Heart left ventricle (tissue), 16 donors: ENCODE results near the gene ALDOB. TPM values are rescaled to one million over a fixed set of nuclear protein-coding genes. Genes with fewer than 3 reads are reported as not detected.

Experiments
- ATAC-seq, 4 donors: fragments of 200-7000 bp; cut with Tn5 transposase; one replicate each; pipeline ENCODE4 v1.9.1; 2020 to 2022; ENCODE audit warnings: moderate library complexity in 4 of 4, mild to moderate bottlenecking in 3 of 4, moderate number of reproducible peaks in 1 of 4
- DNase-seq, 5 donors: peaks; one replicate each; pipeline ENCODE4 v3.0.0-alpha.2; 2020
- H3K27ac ChIP-seq, 12 donors: fragments of 200-600 bp; sonication (generic) in 4 of 12; one replicate each; pipeline versions ENCODE4 v1.5.0 to v1.8.0; 2016 to 2022; ENCODE audit warnings: mild to moderate bottlenecking in 2 of 12
- H3K27me3 ChIP-seq, 9 donors: fragments of 200-600 bp; sonication (generic) in 2 of 9; one replicate each; pipeline versions ENCODE4 v1.5.1 to v1.8.0; 2016 to 2022; ENCODE audit warnings: mild to moderate bottlenecking in 3 of 9
- H3K36me3 ChIP-seq, 9 donors: fragments of 200-600 bp; sonication (generic) in 2 of 9; one replicate each; pipeline versions ENCODE4 v1.5.0 to v1.8.0; 2018 to 2022; ENCODE audit warnings: mild to moderate bottlenecking in 2 of 9
- H3K4me1 ChIP-seq, 12 donors: fragments of 200-600 bp; sonication (generic) in 4 of 12; one replicate each; pipeline versions ENCODE4 v1.5.0 to v1.8.0; 2016 to 2022; ENCODE audit warnings: mild to moderate bottlenecking in 3 of 12
- H3K4me3 ChIP-seq, 12 donors: fragments of 200-600 bp; sonication (generic) in 4 of 12; one replicate each; pipeline versions ENCODE4 v1.5.0 to v1.8.0; 2017 to 2022; ENCODE audit warnings: mild to moderate bottlenecking in 9 of 12, moderate library complexity in 4 of 12
- H3K9me3 ChIP-seq, 12 donors: fragments of 200-600 bp; sonication (generic) in 4 of 12; one replicate each; pipeline versions ENCODE4 v1.5.0 to v1.8.0; 2016 to 2022; ENCODE audit warnings: mild to moderate bottlenecking in 1 of 12
- POLR2A ChIP-seq, 2 donors: fragments of 450-650 bp; IDR thresholded peaks; one replicate each; pipeline ENCODE4 v1.6.1; 2017; ENCODE audit warnings: antibody characterized with exemption in 2 of 2, mild to moderate bottlenecking in 2 of 2, moderate library complexity in 2 of 2
- WGBS, 4 donors: extraction: QIAGEN DNeasy Blood & Tissue Kit in 2 of 4; methylation state at CpG; one replicate each; pipeline versions ENCODE4 v1.1.5 to v1.1.7; 2013 to 2018; 5-methylcytosine and 5-hydroxymethylcytosine counted together
- intact Hi-C, 10 donors: fragments of 100-400 bp; cut with DNase I; formaldehyde crosslinking; loops; one replicate each; pipeline versions ENCODE4 v1.11.1 to v1.14.2; 2022
- polyA plus RNA-seq, 2 donors: library from polyadenylated mRNA; stranded (reverse); fragments of 200-250 nt; gene quantifications; one replicate each; pipeline ENCODE4 v1.2.3, GENCODE V29; 2013
- total RNA-seq, 9 donors: library from RNA; depleted of rRNA in 2 of 9; stranded (reverse); fragments of >200 nt in 2 of 9; fragmentation: NEBNext Ultra II Directional in 3 of 9; extraction: Animal tissue kit (Norgen Biotek cat#: 25700) in 3 of 9; gene quantifications; one replicate each; pipeline versions ENCODE4 v1.1.0 to v1.2.4, GENCODE V29; 2016 to 2023
- TF ChIP-seq, protein P1 (sequence below), 12 donors: fragments of 200-600 bp; sonication (generic) in 4 of 12; IDR thresholded peaks; one replicate each; pipeline versions ENCODE4 v1.5.0 to v1.8.0; 2018 to 2022; ENCODE audit warnings: antibody characterized with exemption in 12 of 12, mild to moderate bottlenecking in 5 of 12
- donor health status: ischemic (EF 13 %, LVEDD 7.1; RV severe dilation, severe dysfunction).
- donor health status: healthy with polysubstance abuse.
- donor health status: DM: no; HTN: yes; CAD: no.
- donor health status: DM: no; HTN: no; CAD: no.
- donor health status: ischemic (EF 25% LVEDD 6.9; RV normal size, moderate dysfunction).
- donor health status: ischemic (EF 25% LVEDD 5.7; RV mildly dilated, moderate dysfunction).
- donor health status: healthy.
- donor health status: DM: yes; HTN: yes; CAD: no.
- donor health status: ischemic (EF 35%, LVEDD 5.7; RV mildly dilated, moderate dysfunction).
- donor health status: nonischemic (EF 11% LVEDD 7.7; RV severe dilation, severe dysfunction).
- donor health status: DM: yes; HTN: yes; CAD: no.
- donor health status: PGD.
- donor health status: ischemic (EF 29% LVEDD 5.4; RV normal size, mild dysfunction).
- donor health status: nonischemic (EF 23%, LVEDD 6.1; RV moderate dilation, normal function).

ALDOB gene
- total and polyA plus RNA-seq, 11 donors: 0.15 to 1.8 (median 0.46) TPM; not detected in 3

DNA sequence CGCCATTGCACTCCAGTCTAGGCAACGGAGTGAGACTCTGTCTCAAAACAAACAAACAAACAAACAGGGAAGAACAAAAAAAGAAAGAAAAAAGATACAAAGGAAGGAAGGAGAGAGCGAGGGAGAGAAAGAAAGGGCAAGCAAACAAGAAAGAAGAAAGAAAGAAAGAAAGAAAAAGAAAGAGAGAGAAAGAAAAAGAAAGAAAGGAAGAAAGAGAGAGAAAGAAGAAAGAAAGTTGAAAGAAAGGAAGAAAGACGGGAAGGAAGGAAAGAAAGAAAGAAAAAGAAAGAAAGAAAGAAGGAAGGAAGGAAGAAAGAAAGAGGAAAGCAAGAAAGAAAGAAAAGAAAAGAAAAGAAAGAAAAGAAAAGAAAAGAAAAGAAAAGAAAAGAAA, 13.1 kb upstream of the ALDOB start:
- no peak for TF ChIP-seq POLR2A (IDR thresholded peaks at IDR 0.05)
- Histone ChIP-seq H3K4me1 (peaks cover 0 to 16% (median 0%) of the 10 kb centered on the region in 12 donors), H3K9me3 (no peaks in the 10 kb centered on the region), H3K36me3 (no peaks in the 10 kb centered on the region), H3K27me3 (peaks cover 0 to 16% (median 0%) of the 10 kb centered on the region in 9 donors), H3K27ac (peak overlapping the region in 4 of 12 donors; percentile 63 to 81 (median 74)), H3K4me3 (peak overlapping the region in 9 of 12 donors; percentile 55 to 78 (median 61))
- ATAC-seq (no peak), DNase-seq (no peak)
- 58 to 71% (median 61%) methylated on average over 4 of the region's 4 CpGs for WGBS, 4 donors
- intact Hi-C loops: loop anchor here in 5 of 10 donors (2.0 to 10.0 kb wide), 3 partner anchors 50 to 54 kb away; partner anchors contain the start of genes MRPL50 (in 5 of the 5) and ZNF189 (in 5 of the 5)

DNA sequence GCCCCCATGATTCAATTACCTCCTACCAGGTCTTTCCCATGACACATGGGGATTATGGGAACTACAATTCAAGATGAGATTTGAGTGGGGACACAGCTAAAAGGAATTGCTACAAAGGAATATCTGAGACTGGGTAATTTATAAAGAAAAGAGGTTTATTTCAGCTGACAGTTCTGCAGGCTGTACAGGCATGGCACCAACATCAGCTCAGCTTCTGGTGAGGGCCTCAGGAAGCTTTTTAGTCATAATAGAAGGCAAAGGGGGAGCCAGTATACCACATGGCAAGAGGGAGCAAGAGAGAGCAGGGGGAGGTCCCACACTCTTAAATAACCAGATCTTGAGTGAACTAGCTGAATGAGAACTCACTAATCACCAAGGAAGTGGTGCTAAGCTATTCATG, 11.2 kb upstream of the ALDOB start:
- no peaks in the 10 kb centered on the region for H3K36me3 ChIP-seq
- DNase-seq: no peak
- no peak overlapping the region for H3K4me3 ChIP-seq
- H3K27ac ChIP-seq: no peak overlapping the region
- peaks cover 0 to 24% (median 1%) of the 10 kb centered on the region in 12 donors for H3K4me1 ChIP-seq
- TF ChIP-seq, protein P1, sequence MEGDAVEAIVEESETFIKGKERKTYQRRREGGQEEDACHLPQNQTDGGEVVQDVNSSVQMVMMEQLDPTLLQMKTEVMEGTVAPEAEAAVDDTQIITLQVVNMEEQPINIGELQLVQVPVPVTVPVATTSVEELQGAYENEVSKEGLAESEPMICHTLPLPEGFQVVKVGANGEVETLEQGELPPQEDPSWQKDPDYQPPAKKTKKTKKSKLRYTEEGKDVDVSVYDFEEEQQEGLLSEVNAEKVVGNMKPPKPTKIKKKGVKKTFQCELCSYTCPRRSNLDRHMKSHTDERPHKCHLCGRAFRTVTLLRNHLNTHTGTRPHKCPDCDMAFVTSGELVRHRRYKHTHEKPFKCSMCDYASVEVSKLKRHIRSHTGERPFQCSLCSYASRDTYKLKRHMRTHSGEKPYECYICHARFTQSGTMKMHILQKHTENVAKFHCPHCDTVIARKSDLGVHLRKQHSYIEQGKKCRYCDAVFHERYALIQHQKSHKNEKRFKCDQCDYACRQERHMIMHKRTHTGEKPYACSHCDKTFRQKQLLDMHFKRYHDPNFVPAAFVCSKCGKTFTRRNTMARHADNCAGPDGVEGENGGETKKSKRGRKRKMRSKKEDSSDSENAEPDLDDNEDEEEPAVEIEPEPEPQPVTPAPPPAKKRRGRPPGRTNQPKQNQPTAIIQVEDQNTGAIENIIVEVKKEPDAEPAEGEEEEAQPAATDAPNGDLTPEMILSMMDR (IDR thresholded peaks at IDR 0.05): no peak
- TF ChIP-seq POLR2A (IDR thresholded peaks at IDR 0.05): no peak
- intact Hi-C loops: loop anchor here in 3 of 10 donors (5.0 to 10.0 kb wide), 2 partner anchors 49 to 52 kb away; partner anchors contain the start of genes MRPL50 (in 3 of the 3) and ZNF189 (in 3 of the 3)
- ATAC-seq: no peak
- no peaks in the 10 kb centered on the region for H3K9me3 ChIP-seq
- peaks cover 0 to 16% (median 0%) of the 10 kb centered on the region in 9 donors for H3K27me3 ChIP-seq

DNA sequence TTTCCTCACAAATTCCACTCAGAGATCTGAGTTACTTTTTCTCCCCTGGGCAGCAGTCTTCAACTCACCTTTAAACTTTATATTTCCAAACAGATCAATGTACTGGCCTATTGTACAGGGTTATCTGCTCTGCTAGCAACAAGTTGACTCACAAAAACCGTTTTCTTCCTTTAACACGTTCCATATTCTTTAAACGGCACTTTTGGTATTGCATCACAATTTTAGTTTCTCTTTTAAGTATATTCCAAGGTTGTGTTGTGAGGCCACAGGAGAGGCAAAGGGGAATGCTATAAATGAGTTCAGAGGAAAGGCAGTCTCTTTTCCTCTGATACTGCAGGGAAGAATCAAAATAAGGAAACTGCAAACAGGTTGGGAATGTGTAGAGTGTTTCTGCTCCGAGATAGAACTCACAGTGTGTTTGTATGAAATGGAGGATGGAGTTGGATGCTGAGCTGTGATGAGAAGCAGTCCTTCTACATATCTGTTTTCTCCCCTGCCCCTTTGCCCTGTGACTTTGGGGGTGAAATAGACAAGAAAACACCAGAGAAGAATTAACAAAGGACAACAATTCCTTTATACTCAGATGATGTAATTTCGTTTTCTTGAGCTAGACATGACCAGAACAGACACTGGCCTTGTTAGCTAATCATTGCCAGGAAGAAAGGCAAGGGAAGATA, 9.9 kb upstream of the ALDOB start:
- H3K4me3 ChIP-seq: no peak overlapping the region
- 57 to 64% (median 61%) methylated on average over 5 of the region's 5 CpGs for WGBS, 4 donors
- peaks cover 0 to 13% (median 0%) of the 10 kb centered on the region in 9 donors for H3K27me3 ChIP-seq
- H3K36me3 ChIP-seq: no peaks in the 10 kb centered on the region
- DNase-seq (no peak), ATAC-seq (no peak)
- H3K27ac ChIP-seq: no peak overlapping the region
- intact Hi-C loops: loop anchor here in 3 of 10 donors (5.0 to 10.0 kb wide), 2 partner anchors 48 to 51 kb away; partner anchors contain the start of genes MRPL50 (in 3 of the 3) and ZNF189 (in 3 of the 3)
- H3K9me3 ChIP-seq: no peaks in the 10 kb centered on the region
- no peak for TF ChIP-seq POLR2A (IDR thresholded peaks at IDR 0.05)
- TF ChIP-seq, protein P1 (IDR thresholded peaks at IDR 0.05): no peak
- peaks cover 0 to 18% (median 1%) of the 10 kb centered on the region in 12 donors for H3K4me1 ChIP-seq

DNA sequence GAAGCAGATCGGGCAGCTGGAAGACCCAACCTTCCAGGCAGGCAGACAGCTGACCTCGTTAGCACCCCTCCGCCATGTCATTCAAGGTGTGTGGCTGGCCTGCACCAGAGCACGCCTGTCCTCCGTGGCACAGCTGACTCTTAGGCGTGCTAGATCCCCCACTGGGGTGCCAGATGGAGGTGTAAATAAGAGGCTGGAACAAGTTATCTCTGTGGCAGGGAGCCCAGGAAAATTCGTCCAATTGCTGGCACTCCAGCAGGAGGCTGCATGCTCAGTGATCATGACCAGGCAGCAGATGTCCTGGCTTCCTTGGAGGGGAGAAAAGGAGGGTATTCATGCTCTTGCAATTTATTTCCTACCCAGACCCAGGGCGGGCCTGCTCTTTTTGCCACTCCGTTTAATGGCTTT, 7.8 kb upstream of the ALDOB start:
- Histone ChIP-seq H3K9me3 (no peaks in the 10 kb centered on the region), H3K27ac (peak overlapping the region in 11 of 12 donors; percentile 5 to 76 (median 54)), H3K4me1 (peaks cover 0 to 17% (median 0%) of the 10 kb centered on the region in 12 donors), H3K36me3 (no peaks in the 10 kb centered on the region), H3K4me3 (no peak overlapping the region), H3K27me3 (peaks cover 0 to 7% (median 0%) of the 10 kb centered on the region in 9 donors)
- WGBS, 4 donors: 35 to 59% (median 47%) methylated on average over 9 of the region's 9 CpGs
- DNase-seq: peak; percentile 65 to 88 (median 77)
- peak; percentile 93 to 98 (median 96) for ATAC-seq
- TF ChIP-seq POLR2A (IDR thresholded peaks at IDR 0.05): no peak
- TF ChIP-seq, protein P1 (IDR thresholded peaks at IDR 0.05): no peak
- intact Hi-C loops: loop anchor here in 1 of 10 donors (10.0 kb wide), 1 partner anchor 49 kb away; the partner anchor contains the start of genes MRPL50 and ZNF189
